ENCODE results near the gene FOXD1. TPM values are rescaled to one million over a fixed set of nuclear protein-coding genes. Genes with fewer than 3 reads are reported as not detected.
"Not testable (repeated sequence)": the region's sequence is repeated elsewhere in the genome, so short reads cannot be mapped to it uniquely, and the experiment has no call there.

Gene FOXD1
- total RNA-seq, 4 donors from 2014 or later: 0.26 to 0.52 (median 0.51) TPM; not detected in 1

DNA sequence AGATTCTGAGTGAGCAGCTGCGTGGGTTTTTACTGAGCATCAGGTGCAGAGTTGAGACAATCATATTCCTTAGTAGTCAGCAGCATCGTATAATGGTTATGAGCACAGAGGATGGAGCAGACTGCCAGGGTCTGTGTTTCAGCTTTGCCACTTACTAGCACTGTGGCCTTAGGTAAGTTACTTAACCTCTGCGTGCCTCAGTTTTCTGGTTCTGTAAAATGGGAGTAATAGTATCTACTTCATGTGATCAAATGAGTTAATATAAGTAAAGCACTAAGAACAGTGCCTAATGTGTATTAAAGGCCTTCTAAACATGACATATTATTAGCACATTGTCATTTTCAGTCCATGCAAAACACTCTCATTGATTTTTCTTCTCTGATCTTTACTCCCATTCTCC lies 44.8 kb upstream of the FOXD1 start:
- H3K4me3 ChIP-seq: no peak overlapping the region
- no peaks in the 10 kb centered on the region for H3K27me3 ChIP-seq
- DNase-seq (ENCODE audit: low spot score in 2 of 2): no peak
- TF ChIP-seq, protein P1, sequence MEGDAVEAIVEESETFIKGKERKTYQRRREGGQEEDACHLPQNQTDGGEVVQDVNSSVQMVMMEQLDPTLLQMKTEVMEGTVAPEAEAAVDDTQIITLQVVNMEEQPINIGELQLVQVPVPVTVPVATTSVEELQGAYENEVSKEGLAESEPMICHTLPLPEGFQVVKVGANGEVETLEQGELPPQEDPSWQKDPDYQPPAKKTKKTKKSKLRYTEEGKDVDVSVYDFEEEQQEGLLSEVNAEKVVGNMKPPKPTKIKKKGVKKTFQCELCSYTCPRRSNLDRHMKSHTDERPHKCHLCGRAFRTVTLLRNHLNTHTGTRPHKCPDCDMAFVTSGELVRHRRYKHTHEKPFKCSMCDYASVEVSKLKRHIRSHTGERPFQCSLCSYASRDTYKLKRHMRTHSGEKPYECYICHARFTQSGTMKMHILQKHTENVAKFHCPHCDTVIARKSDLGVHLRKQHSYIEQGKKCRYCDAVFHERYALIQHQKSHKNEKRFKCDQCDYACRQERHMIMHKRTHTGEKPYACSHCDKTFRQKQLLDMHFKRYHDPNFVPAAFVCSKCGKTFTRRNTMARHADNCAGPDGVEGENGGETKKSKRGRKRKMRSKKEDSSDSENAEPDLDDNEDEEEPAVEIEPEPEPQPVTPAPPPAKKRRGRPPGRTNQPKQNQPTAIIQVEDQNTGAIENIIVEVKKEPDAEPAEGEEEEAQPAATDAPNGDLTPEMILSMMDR (IDR thresholded peaks at IDR 0.05): no peak
- TF ChIP-seq POLR2A (IDR thresholded peaks at IDR 0.05) (no peak), EP300 (IDR thresholded peaks at IDR 0.05) (no peak), POLR2AphosphoS5 (IDR thresholded peaks at IDR 0.05) (no peak)
- H3K9me3 ChIP-seq: no peaks in the 10 kb centered on the region
- 81% methylated on average over 3 of the region's 3 CpGs for WGBS
- H3K4me1 ChIP-seq: peaks cover 14% of the 10 kb centered on the region
- no peaks in the 10 kb centered on the region for H3K36me3 ChIP-seq
- H3K27ac ChIP-seq: no peak overlapping the region

DNA sequence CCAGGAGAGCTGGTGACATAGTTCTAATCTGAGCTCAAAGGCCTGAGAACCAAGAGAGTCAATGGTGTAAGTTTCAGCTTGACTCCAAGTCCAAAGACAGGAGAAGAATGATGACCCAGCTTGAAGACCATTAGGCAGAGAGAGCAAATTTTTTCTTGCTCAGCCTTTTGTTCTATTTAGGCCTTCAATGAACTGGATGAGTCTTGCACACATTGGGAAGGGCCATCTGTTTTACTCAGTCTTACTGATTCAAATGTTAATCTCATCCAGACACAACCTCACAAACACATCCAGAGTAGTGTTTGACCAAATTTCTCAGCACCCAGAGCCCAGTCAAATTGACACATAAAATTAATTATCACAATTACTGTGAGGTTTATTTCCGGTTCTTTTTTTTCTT lies 42.6 kb upstream of the FOXD1 start:
- 97% methylated on average over 1 of the region's 1 CpG for WGBS
- Histone ChIP-seq H3K4me1 (no peaks in the 10 kb centered on the region), H3K27me3 (no peaks in the 10 kb centered on the region), H3K4me3 (no peak overlapping the region), H3K27ac (no peak overlapping the region), H3K9me3 (no peaks in the 10 kb centered on the region), H3K36me3 (no peaks in the 10 kb centered on the region)
- no peak for DNase-seq (ENCODE audit: low spot score in 2 of 2)
- TF ChIP-seq, protein P1 (IDR thresholded peaks at IDR 0.05): no peak
- TF ChIP-seq POLR2A (IDR thresholded peaks at IDR 0.05): no peak
- no peak for TF ChIP-seq POLR2AphosphoS5 (IDR thresholded peaks at IDR 0.05)
- TF ChIP-seq EP300 (IDR thresholded peaks at IDR 0.05): no peak

DNA sequence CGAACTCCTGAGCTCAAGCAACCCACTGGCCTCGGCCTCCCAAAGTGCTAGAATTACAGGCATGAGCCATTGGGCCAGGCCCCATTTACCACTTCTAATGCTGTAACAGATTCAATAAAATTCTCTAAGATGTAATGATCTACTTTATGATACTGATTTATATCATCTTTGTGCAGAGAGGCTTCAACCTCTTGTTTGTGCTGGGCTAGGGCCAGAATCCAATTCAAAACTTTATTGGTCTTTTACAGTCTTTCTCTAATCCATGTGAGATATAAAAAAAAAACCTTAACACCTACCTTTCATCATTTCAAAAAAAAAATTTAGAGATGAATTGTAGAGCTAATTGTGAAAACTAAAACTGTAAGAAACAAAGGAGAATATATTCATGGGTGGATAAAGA lies 41.5 kb upstream of the FOXD1 start:
- Histone ChIP-seq H3K36me3 (no peaks in the 10 kb centered on the region), H3K4me1 (no peaks in the 10 kb centered on the region), H3K27ac (no peak overlapping the region), H3K9me3 (no peaks in the 10 kb centered on the region), H3K4me3 (no peak overlapping the region), H3K27me3 (no peaks in the 10 kb centered on the region)
- DNase-seq (ENCODE audit: low spot score in 2 of 2): no peak
- TF ChIP-seq EP300 (IDR thresholded peaks at IDR 0.05) (no peak), POLR2AphosphoS5 (IDR thresholded peaks at IDR 0.05) (no peak), POLR2A (IDR thresholded peaks at IDR 0.05) (no peak)
- TF ChIP-seq, protein P1 (IDR thresholded peaks at IDR 0.05): no peak
- WGBS: 91% methylated on average over 2 of the region's 2 CpGs

DNA sequence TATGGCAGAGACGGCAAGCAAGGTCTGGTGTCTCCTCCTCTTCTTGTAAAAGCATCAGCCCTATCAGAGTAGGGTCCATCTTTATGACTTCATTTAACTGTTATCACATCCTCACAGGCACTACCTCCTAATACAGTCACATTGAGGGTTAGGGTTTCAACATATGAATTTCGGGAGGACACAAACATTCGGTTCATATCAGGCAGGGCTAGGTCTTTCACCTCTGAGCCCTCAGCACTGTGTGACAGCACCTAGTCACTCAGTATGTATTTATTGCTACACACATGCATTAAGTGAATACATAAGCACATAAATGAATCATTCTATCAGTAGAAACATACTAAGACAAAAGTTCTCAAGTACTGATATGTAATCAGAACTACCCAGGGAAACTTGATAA lies 40.2 kb upstream of the FOXD1 start:
- Histone ChIP-seq H3K27me3 (no peaks in the 10 kb centered on the region), H3K4me1 (no peaks in the 10 kb centered on the region), H3K4me3 (no peak overlapping the region), H3K27ac (no peak overlapping the region), H3K9me3 (no peaks in the 10 kb centered on the region), H3K36me3 (no peaks in the 10 kb centered on the region)
- no peak for DNase-seq (ENCODE audit: low spot score in 2 of 2)
- 88% methylated on average over 3 of the region's 3 CpGs for WGBS
- TF ChIP-seq, protein P1 (IDR thresholded peaks at IDR 0.05): no peak
- TF ChIP-seq EP300 (IDR thresholded peaks at IDR 0.05) (no peak), POLR2A (IDR thresholded peaks at IDR 0.05) (no peak), POLR2AphosphoS5 (IDR thresholded peaks at IDR 0.05) (no peak)

DNA sequence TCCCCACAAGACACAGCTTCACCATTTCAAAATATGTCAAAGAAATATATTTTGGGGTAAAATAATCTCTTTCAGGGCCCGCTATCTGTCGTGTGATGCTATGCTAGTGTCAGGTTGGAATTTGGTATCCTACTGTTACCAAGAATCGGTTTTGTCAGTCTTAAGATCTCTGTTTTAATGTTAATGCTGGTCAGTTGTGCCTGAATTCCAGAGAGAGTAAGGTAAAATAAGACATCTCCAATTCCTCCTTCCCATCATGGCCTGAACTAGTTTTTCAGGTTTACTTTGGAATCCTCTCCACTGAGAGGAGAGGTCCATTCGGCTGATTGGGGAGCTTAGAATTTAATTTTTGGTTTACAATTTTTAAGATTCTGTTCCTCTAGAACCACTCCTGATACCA lies 39.2 kb upstream of the FOXD1 start:
- no peaks in the 10 kb centered on the region for H3K27me3 ChIP-seq
- no peaks in the 10 kb centered on the region for H3K9me3 ChIP-seq
- no peaks in the 10 kb centered on the region for H3K36me3 ChIP-seq
- no peak overlapping the region for H3K27ac ChIP-seq
- H3K4me3 ChIP-seq: no peak overlapping the region
- TF ChIP-seq, protein P1 (IDR thresholded peaks at IDR 0.05): no peak
- no peak for TF ChIP-seq POLR2A (IDR thresholded peaks at IDR 0.05)
- TF ChIP-seq POLR2AphosphoS5 (IDR thresholded peaks at IDR 0.05): no peak
- TF ChIP-seq EP300 (IDR thresholded peaks at IDR 0.05): no peak
- WGBS: 75% methylated on average over 4 of the region's 4 CpGs
- no peaks in the 10 kb centered on the region for H3K4me1 ChIP-seq
- DNase-seq (ENCODE audit: low spot score in 2 of 2): no peak

DNA sequence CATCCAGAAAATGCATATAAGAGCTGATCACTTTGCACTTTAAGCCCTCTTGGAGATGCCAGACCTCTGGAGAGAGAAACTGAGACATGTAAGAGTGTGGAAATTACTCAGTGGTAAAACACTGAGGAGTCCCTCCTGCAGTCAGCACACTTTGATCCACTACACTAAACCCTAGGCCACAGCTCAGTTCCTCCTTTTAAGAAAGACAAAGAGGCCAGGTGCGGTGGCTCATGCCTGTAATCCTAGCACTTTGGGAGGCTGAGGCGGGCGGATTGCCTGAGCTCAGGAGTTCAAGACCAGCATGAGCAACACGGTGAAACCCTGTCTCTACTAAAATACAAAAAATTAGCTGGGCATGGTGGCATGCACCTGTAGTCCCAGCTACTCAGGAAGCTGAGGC lies 38.7 kb upstream of the FOXD1 start:
- not testable (repeated sequence) for H3K4me1 ChIP-seq; H3K27me3 ChIP-seq; DNase-seq (ENCODE audit: low spot score in 2 of 2); H3K27ac ChIP-seq; H3K9me3 ChIP-seq; H3K4me3 ChIP-seq; H3K36me3 ChIP-seq
- 64% methylated on average over 4 of the region's 4 CpGs for whole genome bisulfite sequencing
